Mucosa of stomach (tissue), 1 donor: ENCODE measurements around the gene BANF1.

Source experiments
- H3K27me3 ChIP-seq: one replicate; pipeline ENCODE4 v1.7.0; 2013; ENCODE audit warnings: mild to moderate bottlenecking, low read length; ENCODE audit not compliant: control insufficient read depth, insufficient read depth
- H3K36me3 ChIP-seq: one replicate; pipeline ENCODE4 v1.7.0; 2013; ENCODE audit warnings: low read length; ENCODE audit not compliant: control insufficient read depth, insufficient read depth
- H3K4me1 ChIP-seq: one replicate; pipeline ENCODE4 v1.7.0; 2013; ENCODE audit warnings: mild to moderate bottlenecking, low read length; ENCODE audit not compliant: control insufficient read depth, insufficient read depth
- H3K4me3 ChIP-seq: one replicate; pipeline ENCODE4 v1.7.0; 2013; ENCODE audit warnings: low read length
- H3K9ac ChIP-seq: one replicate; pipeline ENCODE4 v1.7.0; 2013; ENCODE audit warnings: mild to moderate bottlenecking, low read length, moderate library complexity
- H3K9me3 ChIP-seq: one replicate; pipeline ENCODE4 v1.7.0; 2013; ENCODE audit warnings: mild to moderate bottlenecking, low read length, moderate library complexity; ENCODE audit not compliant: control insufficient read depth
- donor health status: Pancreatic carcinoma.

Gene BANF1

DNA sequence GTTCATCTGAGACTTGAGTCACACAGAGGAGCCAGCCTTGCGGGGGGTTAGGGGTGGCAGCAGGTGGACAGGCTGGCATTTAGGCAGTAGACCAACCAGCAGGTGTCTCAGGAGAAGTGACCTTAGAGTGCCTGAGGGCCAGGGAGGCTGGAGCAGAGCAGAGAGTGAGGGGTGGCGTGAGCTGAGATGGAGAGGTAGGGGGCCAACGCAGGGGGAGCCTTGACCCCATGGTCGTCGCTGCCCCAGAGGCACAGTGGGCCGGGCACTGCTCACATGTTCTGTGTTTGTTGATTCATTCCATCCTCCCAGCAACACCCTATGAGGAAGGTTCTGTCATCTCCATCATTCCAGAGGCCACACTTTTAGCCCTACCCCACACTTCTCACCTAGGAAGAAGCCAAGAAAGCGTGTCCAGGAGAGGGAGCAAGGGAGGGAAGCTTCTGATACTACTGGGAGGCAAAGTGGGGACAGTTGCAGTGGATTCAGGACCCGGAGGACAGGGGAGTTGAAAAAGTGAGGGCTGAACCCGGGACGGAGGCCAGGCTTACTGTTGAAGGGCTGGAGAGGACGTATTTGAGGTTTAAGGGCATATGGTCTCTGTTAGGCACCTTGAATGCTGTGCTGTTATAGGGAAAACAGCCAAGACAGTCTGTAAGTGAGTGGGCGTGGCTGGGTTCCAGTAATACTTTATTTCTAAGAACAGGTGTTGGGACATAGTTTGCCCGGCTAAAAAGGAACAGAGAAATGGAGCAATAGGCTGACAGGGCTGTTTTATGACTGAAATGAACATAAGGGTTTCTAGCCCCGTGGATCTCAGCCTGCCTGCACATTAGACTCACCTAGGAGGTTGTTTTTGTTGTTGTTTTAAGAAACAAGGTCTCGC lies 33.5 kb upstream of the BANF1 start:
- Histone ChIP-seq H3K4me3 (no peak overlapping the region), H3K4me1 (no peaks in the 10 kb centered on the region), H3K9ac (no peak overlapping the region), H3K27me3 (no peaks in the 10 kb centered on the region), H3K9me3 (no peaks in the 10 kb centered on the region), H3K36me3 (peaks cover 25% of the 10 kb centered on the region)

- Histone ChIP-seq H3K27me3 (no peaks in the 10 kb centered on the region), H3K9me3 (no peaks in the 10 kb centered on the region), H3K36me3 (peaks cover 7% of the 10 kb centered on the region), H3K4me1 (no peaks in the 10 kb centered on the region), H3K9ac (no peak overlapping the region), H3K4me3 (no peak overlapping the region)
Measured at GRCh38 chr11:65972116-65972515, 30.2 kb upstream of the BANF1 start.

- peaks cover 7% of the 10 kb centered on the region for H3K36me3 ChIP-seq
- H3K27me3 ChIP-seq, result no peaks in the 10 kb centered on the region
- H3K9me3 ChIP-seq, result no peaks in the 10 kb centered on the region
- H3K4me1 ChIP-seq, result no peaks in the 10 kb centered on the region
- no peak overlapping the region for H3K9ac ChIP-seq
- no peak overlapping the region for H3K4me3 ChIP-seq
Measured at GRCh38 chr11:65973439-65974110, 28.7 kb upstream of the BANF1 start.

DNA sequence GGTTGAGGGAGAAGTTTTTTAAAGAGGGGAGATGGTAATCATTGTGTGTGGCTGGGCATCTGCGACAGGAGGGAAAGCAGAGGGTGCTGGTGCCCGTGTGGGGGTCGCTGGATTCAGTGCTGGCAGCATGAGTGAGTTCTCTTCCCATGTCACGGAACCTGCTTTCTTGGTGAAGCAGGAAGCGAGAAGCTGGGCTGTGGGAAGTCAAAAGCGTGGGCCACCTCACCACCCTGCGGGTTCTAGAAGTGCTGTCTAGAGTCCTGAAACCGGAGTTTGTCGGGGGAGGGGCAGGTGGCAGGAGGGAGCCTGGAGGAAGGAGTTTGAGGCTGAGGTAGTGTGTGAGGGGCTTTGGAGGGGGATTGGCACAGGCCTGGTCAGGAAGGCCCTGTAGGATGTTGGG lies 26.5 kb upstream of the BANF1 start:
- H3K9me3 ChIP-seq, result no peaks in the 10 kb centered on the region
- H3K4me1 ChIP-seq, result no peaks in the 10 kb centered on the region
- no peaks in the 10 kb centered on the region for H3K27me3 ChIP-seq
- H3K9ac ChIP-seq, result no peak overlapping the region
- no peak overlapping the region for H3K4me3 ChIP-seq
- H3K36me3 ChIP-seq, result no peaks in the 10 kb centered on the region

- Histone ChIP-seq H3K9me3 (no peaks in the 10 kb centered on the region), H3K36me3 (no peaks in the 10 kb centered on the region), H3K27me3 (no peaks in the 10 kb centered on the region), H3K4me3 (no peak overlapping the region), H3K9ac (no peak overlapping the region), H3K4me1 (no peaks in the 10 kb centered on the region)
Measured at GRCh38 chr11:65976216-65977176, 25.8 kb upstream of the BANF1 start.

DNA sequence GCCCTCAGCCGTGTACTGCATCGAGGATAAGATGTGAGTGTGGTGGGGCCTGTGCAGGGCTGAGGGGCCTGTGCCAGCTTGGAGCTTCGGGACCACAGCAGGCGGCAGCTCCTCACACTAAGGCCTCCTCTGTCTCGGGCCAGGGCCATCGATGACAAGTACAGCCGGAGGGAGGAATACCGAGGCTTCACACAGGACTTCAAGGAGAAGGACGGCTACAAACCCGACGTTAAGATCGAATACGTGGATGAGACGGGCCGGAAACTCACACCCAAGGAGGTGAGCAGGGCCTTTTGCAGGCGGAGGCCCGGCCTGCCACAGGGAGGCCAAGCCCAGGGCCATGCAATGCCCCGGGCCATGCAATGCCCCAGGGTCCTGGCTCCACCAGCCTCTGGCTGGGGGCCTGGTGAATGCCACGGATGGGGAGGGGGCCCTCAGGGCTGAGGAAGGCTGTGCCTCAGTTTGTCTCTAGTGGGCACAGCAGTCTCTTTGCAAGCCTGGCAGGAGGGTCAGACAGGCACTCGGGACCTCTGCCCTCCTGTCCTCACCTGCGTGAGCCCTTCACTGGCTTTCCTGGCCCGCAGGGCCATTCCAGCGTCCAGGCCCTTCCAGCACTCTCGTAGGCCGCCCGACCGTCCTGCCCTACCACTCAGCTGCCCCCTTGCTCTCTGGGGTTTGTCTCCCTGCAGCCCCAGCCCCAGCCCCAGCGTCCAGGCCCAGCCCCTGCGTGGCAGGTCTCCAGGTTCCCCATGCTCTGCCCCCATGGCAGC lies 24.5 kb upstream of the BANF1 start:
- Histone ChIP-seq H3K27me3 (no peaks in the 10 kb centered on the region), H3K9ac (no peak overlapping the region), H3K9me3 (no peaks in the 10 kb centered on the region), H3K4me1 (no peaks in the 10 kb centered on the region), H3K4me3 (no peak overlapping the region), H3K36me3 (no peaks in the 10 kb centered on the region)

DNA sequence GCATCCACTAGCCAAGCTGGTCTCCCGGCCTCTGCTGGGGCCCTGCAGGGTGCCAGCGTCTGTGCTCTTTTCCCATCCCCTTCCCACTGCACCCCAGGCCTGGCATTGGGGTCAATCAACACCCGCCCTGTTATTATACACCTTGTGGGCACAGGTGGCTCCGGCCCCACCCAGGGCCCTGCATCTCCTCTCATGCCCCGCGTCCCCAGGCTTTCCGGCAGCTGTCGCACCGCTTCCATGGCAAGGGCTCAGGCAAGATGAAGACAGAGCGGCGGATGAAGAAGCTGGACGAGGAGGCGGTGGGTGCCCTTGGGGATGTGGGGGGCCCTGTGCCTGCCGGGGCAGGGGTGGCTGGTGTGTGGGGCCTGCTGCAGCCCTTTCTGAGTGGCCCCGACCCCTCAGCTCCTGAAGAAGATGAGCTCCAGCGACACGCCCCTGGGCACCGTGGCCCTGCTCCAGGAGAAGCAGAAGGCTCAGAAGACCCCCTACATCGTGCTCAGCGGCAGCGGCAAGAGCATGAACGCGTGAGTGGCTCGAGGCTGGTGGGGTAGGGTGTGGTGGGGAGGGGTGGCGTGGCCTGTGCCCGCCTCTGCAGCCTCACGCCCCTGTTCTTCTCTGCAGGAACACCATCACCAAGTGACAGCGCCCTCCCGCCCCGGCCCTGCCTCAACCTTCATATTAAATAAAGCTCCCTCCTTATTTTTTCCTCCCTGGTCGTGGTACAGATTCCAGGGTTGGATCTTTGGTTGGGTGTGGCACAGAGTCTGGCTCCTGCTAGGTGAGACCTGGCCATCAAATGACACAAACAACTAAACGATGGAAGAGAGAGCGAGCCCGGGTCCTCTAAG lies 23.7 kb upstream of the BANF1 start:
- no peaks in the 10 kb centered on the region for H3K9me3 ChIP-seq
- H3K4me3 ChIP-seq, result no peak overlapping the region
- H3K36me3 ChIP-seq, result no peaks in the 10 kb centered on the region

DNA sequence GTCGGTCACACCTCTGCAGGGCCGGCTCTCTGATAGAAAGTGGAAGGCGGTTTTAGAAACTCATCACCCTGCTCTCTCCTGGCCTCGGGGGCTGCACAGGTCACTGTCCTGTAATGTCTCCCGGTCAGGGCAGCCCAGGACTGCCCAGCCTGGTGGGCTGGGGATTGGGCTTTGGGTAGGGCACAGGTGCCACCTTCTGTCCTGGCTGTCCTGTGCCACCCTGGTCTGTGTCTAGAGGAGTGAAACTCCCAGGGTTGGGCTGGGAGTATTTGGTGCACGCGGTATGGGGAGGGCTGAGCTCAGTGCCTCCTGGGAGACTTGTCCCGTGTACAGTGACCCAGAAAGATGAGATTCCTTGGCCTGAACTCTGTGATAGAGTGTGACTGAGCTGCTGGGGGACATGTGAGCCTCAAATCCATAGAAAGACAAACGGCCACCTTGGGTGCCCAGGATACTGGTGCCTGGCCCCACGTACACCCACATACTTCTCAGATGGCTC lies 23.0 kb upstream of the BANF1 start:
- H3K9ac ChIP-seq, result no peak overlapping the region
- no peaks in the 10 kb centered on the region for H3K36me3 ChIP-seq
- no peak overlapping the region for H3K4me3 ChIP-seq
- H3K27me3 ChIP-seq, result no peaks in the 10 kb centered on the region
- H3K9me3 ChIP-seq, result no peaks in the 10 kb centered on the region
- H3K4me1 ChIP-seq, result no peaks in the 10 kb centered on the region

More for the DNA sequence above, 23.7 kb upstream of the BANF1 start:
- no peaks in the 10 kb centered on the region for H3K27me3 ChIP-seq
- H3K9ac ChIP-seq, result no peak overlapping the region
- no peaks in the 10 kb centered on the region for H3K4me1 ChIP-seq

- Histone ChIP-seq H3K4me1 (no peaks in the 10 kb centered on the region), H3K9me3 (no peaks in the 10 kb centered on the region), H3K36me3 (no peaks in the 10 kb centered on the region), H3K27me3 (no peaks in the 10 kb centered on the region), H3K9ac (no peak overlapping the region), H3K4me3 (no peak overlapping the region)
Measured at GRCh38 chr11:65981101-65981740, 21.1 kb upstream of the BANF1 start.

- Histone ChIP-seq H3K4me1 (no peaks in the 10 kb centered on the region), H3K36me3 (no peaks in the 10 kb centered on the region), H3K9ac (no peak overlapping the region), H3K4me3 (no peak overlapping the region), H3K27me3 (no peaks in the 10 kb centered on the region), H3K9me3 (no peaks in the 10 kb centered on the region)
Measured at GRCh38 chr11:65981972-65982823, 20.1 kb upstream of the BANF1 start.
